ENCODE data around the gene TMEM168.

DNA sequence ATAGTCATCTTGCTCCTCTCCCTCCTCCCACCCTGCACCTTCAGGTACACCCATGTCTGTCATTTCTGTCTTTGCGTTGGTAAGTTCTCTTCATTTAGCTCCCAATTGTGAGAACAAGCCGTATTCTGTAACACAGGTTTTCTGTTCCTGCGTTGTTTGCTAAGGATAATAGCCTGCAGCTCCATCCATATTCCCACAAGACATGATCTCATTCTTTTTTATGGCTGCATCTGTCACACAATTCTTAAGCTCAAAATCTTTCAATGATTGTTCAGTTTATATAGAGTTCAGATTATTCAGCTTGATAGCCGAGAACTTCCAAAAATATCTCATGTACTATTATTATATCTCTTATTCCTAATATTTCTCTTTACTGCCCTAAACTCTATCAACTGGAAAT, 16.0 kb upstream of the TMEM168 start:
- TF ChIP-seq, protein P1, sequence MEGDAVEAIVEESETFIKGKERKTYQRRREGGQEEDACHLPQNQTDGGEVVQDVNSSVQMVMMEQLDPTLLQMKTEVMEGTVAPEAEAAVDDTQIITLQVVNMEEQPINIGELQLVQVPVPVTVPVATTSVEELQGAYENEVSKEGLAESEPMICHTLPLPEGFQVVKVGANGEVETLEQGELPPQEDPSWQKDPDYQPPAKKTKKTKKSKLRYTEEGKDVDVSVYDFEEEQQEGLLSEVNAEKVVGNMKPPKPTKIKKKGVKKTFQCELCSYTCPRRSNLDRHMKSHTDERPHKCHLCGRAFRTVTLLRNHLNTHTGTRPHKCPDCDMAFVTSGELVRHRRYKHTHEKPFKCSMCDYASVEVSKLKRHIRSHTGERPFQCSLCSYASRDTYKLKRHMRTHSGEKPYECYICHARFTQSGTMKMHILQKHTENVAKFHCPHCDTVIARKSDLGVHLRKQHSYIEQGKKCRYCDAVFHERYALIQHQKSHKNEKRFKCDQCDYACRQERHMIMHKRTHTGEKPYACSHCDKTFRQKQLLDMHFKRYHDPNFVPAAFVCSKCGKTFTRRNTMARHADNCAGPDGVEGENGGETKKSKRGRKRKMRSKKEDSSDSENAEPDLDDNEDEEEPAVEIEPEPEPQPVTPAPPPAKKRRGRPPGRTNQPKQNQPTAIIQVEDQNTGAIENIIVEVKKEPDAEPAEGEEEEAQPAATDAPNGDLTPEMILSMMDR (IDR thresholded peaks at IDR 0.05), result no peak
- no peak for TF ChIP-seq POLR2A (IDR thresholded peaks at IDR 0.05)
- TF ChIP-seq POLR2AphosphoS5 (IDR thresholded peaks at IDR 0.05), result no peak
